MM.1S (cell line): Measurements from ENCODE around the gene RPN1.

ENCODE experiments used
- CTCF ChIP-seq: fragments of 300-600 bp; sonication (generic); IDR thresholded peaks from 2 replicates; pipeline ENCODE4 v1.5.1; 2016; ENCODE audit warnings: antibody characterized with exemption, low read length, mixed read lengths
- EZH2phosphoT487 ChIP-seq: fragments of 300-600 bp; sonication (generic); IDR thresholded peaks from 2 replicates; pipeline ENCODE4 v1.6.1; 2018; ENCODE audit warnings: antibody characterized with exemption, low read length

- TF ChIP-seq CTCF (no peak), EZH2phosphoT487 (no peak)
Observed at GRCh38 chr3:128681369-128681829, 30.8 kb upstream of the RPN1 start.
